T-helper 1 cell treated with Interleukin-12 subunit alpha and Interleukin-12 subunit beta and Interleukin-4 antibody, amounts not matched to agents 30 μg/mL and 1 μg/mL, for 36 hours (primary cell): ENCODE results near the gene AP2B1.
"Not testable (repeated sequence)": the region's sequence is repeated elsewhere in the genome, so short reads cannot be mapped to it uniquely, and the experiment has no call there.

Experiments
- H3K27ac Mint-ChIP-seq: one replicate; pipeline ENCODE4 v1.8.0; 2021; ENCODE audit warnings: mild to moderate bottlenecking, mixed read lengths
- H3K27me3 Mint-ChIP-seq: one replicate; pipeline ENCODE4 v1.8.0; 2021; ENCODE audit warnings: low read depth, mixed read lengths
- H3K36me3 Mint-ChIP-seq: one replicate; pipeline ENCODE4 v1.8.0; 2021; ENCODE audit warnings: low read depth, mixed read lengths
- H3K4me1 Mint-ChIP-seq: one replicate; pipeline ENCODE4 v1.8.0; 2021; ENCODE audit warnings: low read depth, mixed read lengths
- H3K4me3 Mint-ChIP-seq: one replicate; pipeline ENCODE4 v1.8.0; 2021; ENCODE audit warnings: mild to moderate bottlenecking, moderate library complexity, mixed read lengths
- H3K9me3 Mint-ChIP-seq: one replicate; pipeline ENCODE4 v1.8.0; 2021; ENCODE audit warnings: mixed read lengths

AP2B1 gene

GRCh38 chr17:35683591-35683990, 96.5 kb downstream of the AP2B1 start:
- H3K4me1 Mint-ChIP-seq, result peaks cover 12% of the 10 kb centered on the region
- no peaks in the 10 kb centered on the region for H3K27me3 Mint-ChIP-seq
- peaks cover 28% of the 10 kb centered on the region for H3K36me3 Mint-ChIP-seq
- H3K4me3 Mint-ChIP-seq, result no peak overlapping the region
- no peak overlapping the region for H3K27ac Mint-ChIP-seq
- H3K9me3 Mint-ChIP-seq, result no peaks in the 10 kb centered on the region

GRCh38 chr17:35684055-35684802, 97.1 kb downstream of the AP2B1 start:
- no peak overlapping the region for H3K27ac Mint-ChIP-seq
- H3K9me3 Mint-ChIP-seq, result no peaks in the 10 kb centered on the region
- H3K27me3 Mint-ChIP-seq, result no peaks in the 10 kb centered on the region
- peaks cover 5% of the 10 kb centered on the region for H3K4me1 Mint-ChIP-seq
- peaks cover 25% of the 10 kb centered on the region for H3K36me3 Mint-ChIP-seq
- H3K4me3 Mint-ChIP-seq, result no peak overlapping the region

GRCh38 chr17:35692512-35693210, 105.5 kb downstream of the AP2B1 start:
- Mint-ChIP-seq H3K27me3 (no peaks in the 10 kb centered on the region), H3K9me3 (peaks cover 5% of the 10 kb centered on the region), H3K36me3 (peaks cover 27% of the 10 kb centered on the region), H3K4me1 (peaks cover 2% of the 10 kb centered on the region), H3K27ac (no peak overlapping the region), H3K4me3 (no peak overlapping the region)

GRCh38 chr17:35693662-35694061, 106.5 kb downstream of the AP2B1 start:
- Mint-ChIP-seq H3K4me1 (peaks cover 2% of the 10 kb centered on the region), H3K36me3 (peaks cover 20% of the 10 kb centered on the region), H3K4me3 (no peak overlapping the region), H3K27me3 (no peaks in the 10 kb centered on the region), H3K27ac (no peak overlapping the region), H3K9me3 (peaks cover 5% of the 10 kb centered on the region)

- Mint-ChIP-seq H3K4me3 (no peak overlapping the region), H3K27me3 (no peaks in the 10 kb centered on the region), H3K36me3 (peaks cover 18% of the 10 kb centered on the region), H3K4me1 (peaks cover 2% of the 10 kb centered on the region), H3K27ac (no peak overlapping the region), H3K9me3 (peaks cover 2% of the 10 kb centered on the region)
Measured at GRCh38 chr17:35694906-35695305, 107.8 kb downstream of the AP2B1 start.

- peaks cover 2% of the 10 kb centered on the region for H3K4me1 Mint-ChIP-seq
- no peak overlapping the region for H3K27ac Mint-ChIP-seq
- H3K36me3 Mint-ChIP-seq, result peaks cover 14% of the 10 kb centered on the region
- no peak overlapping the region for H3K4me3 Mint-ChIP-seq
- no peaks in the 10 kb centered on the region for H3K27me3 Mint-ChIP-seq
- H3K9me3 Mint-ChIP-seq, result no peaks in the 10 kb centered on the region
Measured at GRCh38 chr17:35695613-35696012, 108.5 kb downstream of the AP2B1 start.

GRCh38 chr17:35698800-35699199, 111.7 kb downstream of the AP2B1 start:
- Mint-ChIP-seq H3K4me3 (no peak overlapping the region), H3K36me3 (peaks cover 17% of the 10 kb centered on the region), H3K27ac (no peak overlapping the region), H3K4me1 (peaks cover 2% of the 10 kb centered on the region), H3K27me3 (no peaks in the 10 kb centered on the region), H3K9me3 (peaks cover 6% of the 10 kb centered on the region)

- peaks cover 6% of the 10 kb centered on the region for H3K9me3 Mint-ChIP-seq
- no peaks in the 10 kb centered on the region for H3K27me3 Mint-ChIP-seq
- H3K4me3 Mint-ChIP-seq, result no peak overlapping the region
- no peak overlapping the region for H3K27ac Mint-ChIP-seq
- peaks cover 8% of the 10 kb centered on the region for H3K4me1 Mint-ChIP-seq
- peaks cover 17% of the 10 kb centered on the region for H3K36me3 Mint-ChIP-seq
Measured at GRCh38 chr17:35700150-35700549, 113.0 kb downstream of the AP2B1 start.

GRCh38 chr17:35701491-35701890, 114.4 kb downstream of the AP2B1 start:
- H3K36me3 Mint-ChIP-seq, result peaks cover 15% of the 10 kb centered on the region
- no peak overlapping the region for H3K4me3 Mint-ChIP-seq
- no peaks in the 10 kb centered on the region for H3K27me3 Mint-ChIP-seq
- H3K4me1 Mint-ChIP-seq, result peaks cover 10% of the 10 kb centered on the region
- no peak overlapping the region for H3K27ac Mint-ChIP-seq
- H3K9me3 Mint-ChIP-seq, result peaks cover 6% of the 10 kb centered on the region

GRCh38 chr17:35703308-35703707, 116.2 kb downstream of the AP2B1 start:
- peaks cover 15% of the 10 kb centered on the region for H3K36me3 Mint-ChIP-seq
- H3K4me3 Mint-ChIP-seq, result not testable (repeated sequence)

GRCh38 chr17:35705230-35705629, 118.1 kb downstream of the AP2B1 start:
- H3K9me3 Mint-ChIP-seq, result peaks cover 6% of the 10 kb centered on the region
- peaks cover 13% of the 10 kb centered on the region for H3K36me3 Mint-ChIP-seq
- no peak overlapping the region for H3K27ac Mint-ChIP-seq
- H3K4me3 Mint-ChIP-seq, result no peak overlapping the region
- H3K27me3 Mint-ChIP-seq, result no peaks in the 10 kb centered on the region
- peaks cover 13% of the 10 kb centered on the region for H3K4me1 Mint-ChIP-seq

More at GRCh38 chr17:35703308-35703707, 116.2 kb downstream of the AP2B1 start:
- not testable (repeated sequence) for H3K9me3 Mint-ChIP-seq, H3K27me3 Mint-ChIP-seq, H3K27ac Mint-ChIP-seq
- H3K4me1 Mint-ChIP-seq, result peaks cover 11% of the 10 kb centered on the region

GRCh38 chr17:35705705-35706104, 118.6 kb downstream of the AP2B1 start:
- peaks cover 6% of the 10 kb centered on the region for H3K9me3 Mint-ChIP-seq
- peaks cover 17% of the 10 kb centered on the region for H3K36me3 Mint-ChIP-seq

GRCh38 chr17:35708149-35708548, 121.0 kb downstream of the AP2B1 start:
- Mint-ChIP-seq H3K27me3 (no peaks in the 10 kb centered on the region), H3K27ac (no peak overlapping the region), H3K4me3 (no peak overlapping the region), H3K9me3 (no peaks in the 10 kb centered on the region), H3K36me3 (peaks cover 12% of the 10 kb centered on the region), H3K4me1 (peaks cover 15% of the 10 kb centered on the region)

More at GRCh38 chr17:35705705-35706104, 118.6 kb downstream of the AP2B1 start:
- H3K4me3 Mint-ChIP-seq, result no peak overlapping the region
- H3K27me3 Mint-ChIP-seq, result no peaks in the 10 kb centered on the region
- H3K27ac Mint-ChIP-seq, result no peak overlapping the region
- H3K4me1 Mint-ChIP-seq, result peaks cover 13% of the 10 kb centered on the region

- no peak overlapping the region for H3K4me3 Mint-ChIP-seq
- H3K4me1 Mint-ChIP-seq, result peaks cover 15% of the 10 kb centered on the region
- peaks cover 12% of the 10 kb centered on the region for H3K36me3 Mint-ChIP-seq
- no peaks in the 10 kb centered on the region for H3K9me3 Mint-ChIP-seq
- no peaks in the 10 kb centered on the region for H3K27me3 Mint-ChIP-seq
- no peak overlapping the region for H3K27ac Mint-ChIP-seq
Measured at GRCh38 chr17:35708951-35709350, 121.8 kb downstream of the AP2B1 start.

GRCh38 chr17:35709874-35710273, 122.8 kb downstream of the AP2B1 start:
- Mint-ChIP-seq H3K27me3 (no peaks in the 10 kb centered on the region), H3K36me3 (peaks cover 12% of the 10 kb centered on the region)

More at GRCh38 chr17:35709874-35710273, 122.8 kb downstream of the AP2B1 start:
- no peak overlapping the region for H3K27ac Mint-ChIP-seq
- H3K4me1 Mint-ChIP-seq, result peaks cover 12% of the 10 kb centered on the region
- H3K9me3 Mint-ChIP-seq, result no peaks in the 10 kb centered on the region
- no peak overlapping the region for H3K4me3 Mint-ChIP-seq
